Neural progenitor cell (in vitro differentiated cells): ENCODE measurements around the gene OR6N1.

ENCODE experiments used
- EZH2 ChIP-seq: fragments of 200-600 bp; sonication (generic); IDR thresholded peaks from 2 replicates; pipeline ENCODE4 v1.6.1; 2017; ENCODE audit warnings: antibody characterized with exemption, mild to moderate bottlenecking, moderate library complexity
- EZH2phosphoT487 ChIP-seq: fragments of 200-600 bp; sonication (generic); IDR thresholded peaks from 2 replicates; pipeline ENCODE4 v1.6.1; 2017; ENCODE audit warnings: antibody characterized with exemption
- TF ChIP-seq, protein P1 (sequence below): fragments of 200-600 bp; sonication (generic); IDR thresholded peaks from 2 replicates; pipeline ENCODE4 v1.5.1; 2017; ENCODE audit warnings: antibody characterized with exemption, mild to moderate bottlenecking

DNA sequence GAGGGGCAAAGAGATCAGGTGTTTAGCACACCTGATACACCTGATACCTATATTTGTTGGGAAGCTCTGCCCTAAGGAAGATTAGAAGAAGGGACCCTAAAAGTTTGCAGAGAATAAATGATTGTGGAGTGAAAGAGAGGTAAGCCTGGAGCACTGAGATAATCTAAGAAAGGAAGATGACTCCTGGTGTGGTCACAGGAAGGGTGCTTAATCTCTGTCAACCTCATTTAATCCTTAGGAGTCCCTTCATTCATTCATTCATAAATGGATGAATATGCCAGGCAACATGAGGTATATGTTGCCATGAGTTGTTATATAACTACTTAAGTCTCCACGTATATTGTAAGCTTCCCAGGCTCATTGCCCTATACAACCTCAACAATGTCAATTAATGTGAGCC is 43.0 kb upstream of the OR6N1 start:
- TF ChIP-seq, protein P1, sequence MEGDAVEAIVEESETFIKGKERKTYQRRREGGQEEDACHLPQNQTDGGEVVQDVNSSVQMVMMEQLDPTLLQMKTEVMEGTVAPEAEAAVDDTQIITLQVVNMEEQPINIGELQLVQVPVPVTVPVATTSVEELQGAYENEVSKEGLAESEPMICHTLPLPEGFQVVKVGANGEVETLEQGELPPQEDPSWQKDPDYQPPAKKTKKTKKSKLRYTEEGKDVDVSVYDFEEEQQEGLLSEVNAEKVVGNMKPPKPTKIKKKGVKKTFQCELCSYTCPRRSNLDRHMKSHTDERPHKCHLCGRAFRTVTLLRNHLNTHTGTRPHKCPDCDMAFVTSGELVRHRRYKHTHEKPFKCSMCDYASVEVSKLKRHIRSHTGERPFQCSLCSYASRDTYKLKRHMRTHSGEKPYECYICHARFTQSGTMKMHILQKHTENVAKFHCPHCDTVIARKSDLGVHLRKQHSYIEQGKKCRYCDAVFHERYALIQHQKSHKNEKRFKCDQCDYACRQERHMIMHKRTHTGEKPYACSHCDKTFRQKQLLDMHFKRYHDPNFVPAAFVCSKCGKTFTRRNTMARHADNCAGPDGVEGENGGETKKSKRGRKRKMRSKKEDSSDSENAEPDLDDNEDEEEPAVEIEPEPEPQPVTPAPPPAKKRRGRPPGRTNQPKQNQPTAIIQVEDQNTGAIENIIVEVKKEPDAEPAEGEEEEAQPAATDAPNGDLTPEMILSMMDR = no peak
- no peak for TF ChIP-seq EZH2phosphoT487
- no peak for TF ChIP-seq EZH2
